CD4-positive, alpha-beta T cell treated with Interleukin-4 for 4 hours (primary cell): ENCODE data around the gene OVAAL.
A peak's percentile ranks its signal among the peaks of the same experiment; 100 is the strongest.

Experiments used
- DNase-seq: peaks from one replicate; pipeline ENCODE4 v3.0.0-alpha.2; 2020

Gene OVAAL

GRCh38 chr1:180558664-180559063, at the start of gene OVAAL:
OVAAL (plus strand) TSS chr1:180558964.
- DNase-seq, result no peak

GRCh38 chr1:180510882-180511281, 47.9 kb upstream of the OVAAL start:
- DNase-seq, result no peak

- no peak for DNase-seq
These were observed 45.2 kb upstream of the OVAAL start for GRCh38 chr1:180513531-180513930.

GRCh38 chr1:180515364-180515763, 43.4 kb upstream of the OVAAL start:
- DNase-seq, result no peak

GRCh38 chr1:180515857-180516388, 42.8 kb upstream of the OVAAL start:
- peak; percentile 61 for DNase-seq

- DNase-seq, result no peak
These were observed 38.9 kb upstream of the OVAAL start for GRCh38 chr1:180519846-180520245.

- DNase-seq, result no peak
These were observed 37.1 kb upstream of the OVAAL start for GRCh38 chr1:180521474-180522212.

- no peak for DNase-seq
These were observed 36.6 kb upstream of the OVAAL start for GRCh38 chr1:180522213-180522515.

GRCh38 chr1:180524160-180524914, 34.4 kb upstream of the OVAAL start:
- DNase-seq, result no peak

- no peak for DNase-seq
These were observed 33.6 kb upstream of the OVAAL start for GRCh38 chr1:180524915-180525714.

- DNase-seq, result no peak
These were observed 33.1 kb upstream of the OVAAL start for GRCh38 chr1:180525715-180526039.

GRCh38 chr1:180527101-180527669, 31.6 kb upstream of the OVAAL start:
- DNase-seq, result no peak

GRCh38 chr1:180528868-180529470, 29.8 kb upstream of the OVAAL start:
- no peak for DNase-seq

- no peak for DNase-seq
These were observed 28.3 kb upstream of the OVAAL start for GRCh38 chr1:180530501-180530900.

- DNase-seq, result no peak
These were observed 25.9 kb upstream of the OVAAL start for GRCh38 chr1:180532854-180533253.

GRCh38 chr1:180533266-180533987, 25.3 kb upstream of the OVAAL start:
- peak; percentile 57 for DNase-seq

GRCh38 chr1:180534214-180534613, 24.6 kb upstream of the OVAAL start:
- no peak for DNase-seq

GRCh38 chr1:180535418-180535999, 23.3 kb upstream of the OVAAL start:
- DNase-seq, result no peak

- DNase-seq, result no peak
These were observed 21.9 kb upstream of the OVAAL start for GRCh38 chr1:180536821-180537372.

GRCh38 chr1:180539136-180539535, 19.6 kb upstream of the OVAAL start:
- DNase-seq, result no peak
